NT2/D1 (cell line): ENCODE results near the gene TRAPPC3.

Source experiments
- YY1 ChIP-seq: IDR thresholded peaks from 2 replicates; pipeline ENCODE4 v1.6.1; 2011; ENCODE audit not compliant: insufficient read length, insufficient read depth
- ZNF274 ChIP-seq: IDR thresholded peaks from 2 replicates; pipeline ENCODE4 v1.6.1; 2011; ENCODE audit warnings: mild to moderate bottlenecking, low read depth, low read length

- TF ChIP-seq YY1 (no peak), ZNF274 (no peak)
Measured at GRCh38 chr1:36098650-36099365, 50.5 kb downstream of the TRAPPC3 start.
